ENCODE measurements around the gene SLC6A12. TPM values are rescaled to one million over a fixed set of nuclear protein-coding genes. Genes with fewer than 3 reads are reported as not detected.
A peak's percentile ranks its signal among the peaks of the same experiment; 100 is the strongest.

Gene SLC6A12
- total RNA-seq, 4 donors from 2014 or later, result 0.21 to 0.60 (median 0.39) TPM; not detected in 1

- TF ChIP-seq CTCF (IDR thresholded peaks at IDR 0.05), result no peak
- no peak for TF ChIP-seq EP300 (IDR thresholded peaks at IDR 0.05)
- no peak for TF ChIP-seq POLR2A (IDR thresholded peaks at IDR 0.05)
- no peaks in the 10 kb centered on the region for H3K36me3 ChIP-seq
- H3K27me3 ChIP-seq, result peaks cover 0 to 32% of the 10 kb centered on the region in 2 donors
- WGBS, 2 donors, result 80 to 86% methylated on average over 10 of the region's 10 CpGs
- peaks cover 0 to 15% (median 1%) of the 10 kb centered on the region in 4 donors for H3K4me1 ChIP-seq
- H3K27ac ChIP-seq, result no peak overlapping the region
- H3K4me3 ChIP-seq, result no peak overlapping the region
- no peaks in the 10 kb centered on the region for H3K9me3 ChIP-seq
- DNase-seq (ENCODE audit: low spot score in 2 of 2), result no peak
Observed at GRCh38 chr12:207804-208203, 6.2 kb downstream of the SLC6A12 start.

- Histone ChIP-seq H3K4me3 (no peak overlapping the region), H3K36me3 (no peaks in the 10 kb centered on the region), H3K27me3 (peaks cover 0 to 30% of the 10 kb centered on the region in 2 donors), H3K4me1 (peaks cover 0 to 13% (median 1%) of the 10 kb centered on the region in 4 donors), H3K9me3 (no peaks in the 10 kb centered on the region), H3K27ac (no peak overlapping the region)
- DNase-seq (ENCODE audit: low spot score in 2 of 2), result no peak
- TF ChIP-seq EP300 (IDR thresholded peaks at IDR 0.05) (no peak), CTCF (IDR thresholded peaks at IDR 0.05) (no peak), POLR2A (IDR thresholded peaks at IDR 0.05) (no peak)
- 90 to 91% methylated on average over 21 of the region's 21 CpGs for WGBS, 2 donors
Observed at GRCh38 chr12:206746-207440, 7.1 kb downstream of the SLC6A12 start.

- H3K4me3 ChIP-seq, result no peak overlapping the region
- H3K27ac ChIP-seq, result no peak overlapping the region
- H3K27me3 ChIP-seq, result peaks cover 0 to 27% of the 10 kb centered on the region in 2 donors
- H3K36me3 ChIP-seq, result no peaks in the 10 kb centered on the region
- no peak for DNase-seq (ENCODE audit: low spot score in 2 of 2)
- no peaks in the 10 kb centered on the region for H3K9me3 ChIP-seq
- WGBS, 2 donors, result 87 to 90% methylated on average over 4 of the region's 4 CpGs
- TF ChIP-seq EP300 (IDR thresholded peaks at IDR 0.05) (no peak), POLR2A (IDR thresholded peaks at IDR 0.05) (no peak), CTCF (IDR thresholded peaks at IDR 0.05) (no peak)
- H3K4me1 ChIP-seq, result peaks cover 0 to 13% (median 1%) of the 10 kb centered on the region in 4 donors
Observed at GRCh38 chr12:205026-205425, 8.9 kb downstream of the SLC6A12 start.

GRCh38 chr12:204261-204678, 9.7 kb downstream of the SLC6A12 start:
- H3K27me3 ChIP-seq, result peaks cover 0 to 27% of the 10 kb centered on the region in 2 donors
- 83 to 85% methylated on average over 11 of the region's 11 CpGs for WGBS, 2 donors
- H3K4me3 ChIP-seq, result peak overlapping the region in 2 of 4 donors; percentile 44 to 58

More at GRCh38 chr12:204261-204678, 9.7 kb downstream of the SLC6A12 start:
- Histone ChIP-seq H3K27ac (no peak overlapping the region), H3K36me3 (no peaks in the 10 kb centered on the region), H3K4me1 (peaks cover 0 to 17% (median 1%) of the 10 kb centered on the region in 4 donors), H3K9me3 (no peaks in the 10 kb centered on the region)
- TF ChIP-seq EP300 (IDR thresholded peaks at IDR 0.05), result no peak
- no peak for TF ChIP-seq CTCF (IDR thresholded peaks at IDR 0.05)
- TF ChIP-seq POLR2A (IDR thresholded peaks at IDR 0.05), result no peak
- DNase-seq (ENCODE audit: low spot score in 2 of 2), result no peak
